DMS53 treated with DMSO at 0.1 percent for 48 hours (cell line): ENCODE results near the gene UNC119.

Experiments
- DNase-seq: peaks from one replicate; lab custom pipeline; 2025; ENCODE audit not compliant: unreplicated experiment; lab: John Stamatoyannopoulos, UW

Gene UNC119

DNA sequence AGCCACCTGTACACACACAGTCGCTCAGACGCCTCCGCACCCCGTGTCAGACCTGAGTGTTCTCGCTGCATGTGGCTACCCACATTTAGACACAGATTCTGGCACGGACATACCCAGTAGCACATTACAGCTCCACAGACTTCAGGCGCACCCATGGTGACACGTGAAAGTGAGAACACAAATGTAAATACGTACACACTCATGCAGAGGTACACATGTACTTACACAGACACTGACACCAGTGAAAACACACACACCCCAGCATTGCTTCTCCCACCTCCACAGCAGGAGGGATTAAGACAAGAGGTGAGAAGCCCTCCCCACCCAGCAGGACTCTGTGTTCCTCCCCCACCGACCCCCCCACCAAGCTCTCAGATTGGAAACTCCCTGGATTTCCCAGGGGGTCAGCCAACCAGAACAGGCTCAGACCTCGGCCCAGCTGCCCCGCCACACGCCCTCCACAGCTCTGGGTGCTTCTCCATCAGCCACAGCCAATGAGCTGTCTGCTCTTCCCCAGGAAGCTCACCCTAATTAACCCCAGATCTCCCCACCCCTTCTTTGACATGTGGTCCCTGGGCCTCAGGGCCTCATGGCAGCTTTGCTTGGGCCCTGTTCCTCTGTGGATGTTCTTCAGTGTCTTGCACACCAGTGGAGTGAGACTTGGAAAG, 51.6 kb downstream of the UNC119 start:
- no peak for DNase-seq

DNA sequence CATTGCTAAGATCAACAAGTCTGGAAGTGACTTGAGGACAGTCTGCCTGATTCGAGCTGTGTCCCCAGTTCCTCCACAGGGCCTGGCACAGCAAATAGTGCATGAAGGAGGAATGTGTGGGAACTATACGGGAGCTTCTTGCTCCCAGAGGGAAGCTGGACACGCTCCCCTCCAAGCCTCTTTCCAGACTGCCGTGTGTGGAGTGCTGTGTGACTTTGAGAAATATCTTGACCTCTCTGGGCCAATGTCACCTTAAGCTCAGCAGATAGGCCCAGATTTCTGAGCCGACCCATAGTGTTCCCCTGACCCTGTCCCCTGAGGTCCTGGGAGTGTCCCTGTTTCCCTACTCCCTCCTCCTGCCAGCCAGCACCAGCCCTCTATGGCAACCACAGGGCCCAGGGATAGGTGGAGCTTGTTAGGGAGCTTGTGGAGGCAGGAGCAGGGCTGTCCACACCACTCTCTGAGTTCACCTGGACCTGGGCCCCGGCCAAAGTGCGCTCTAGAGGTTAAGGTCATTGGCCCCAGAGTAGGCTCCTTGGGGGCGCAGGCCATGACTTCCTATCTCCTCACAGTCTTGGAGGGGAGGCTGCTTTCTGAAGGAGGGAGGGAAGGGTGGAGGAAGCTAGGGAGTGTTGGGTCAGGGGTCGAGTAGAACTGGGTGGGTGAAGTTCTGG, 52.6 kb downstream of the UNC119 start:
- DNase-seq = no peak

DNA sequence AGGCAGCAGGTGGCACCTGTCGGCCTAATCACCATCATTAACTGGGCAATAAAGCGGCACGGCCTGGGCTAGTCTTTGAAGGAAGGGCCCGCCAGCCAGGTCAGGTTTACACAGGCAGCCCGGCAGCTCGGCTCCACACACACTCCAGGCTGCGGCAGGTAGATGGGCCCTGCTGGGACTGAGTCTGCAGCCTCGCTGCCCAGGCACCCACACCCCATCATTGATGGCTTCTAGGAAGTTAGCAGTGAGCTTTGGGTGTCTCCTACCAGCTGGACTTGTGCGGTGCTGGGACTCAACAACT, 53.1 kb downstream of the UNC119 start:
- DNase-seq = no peak

DNA sequence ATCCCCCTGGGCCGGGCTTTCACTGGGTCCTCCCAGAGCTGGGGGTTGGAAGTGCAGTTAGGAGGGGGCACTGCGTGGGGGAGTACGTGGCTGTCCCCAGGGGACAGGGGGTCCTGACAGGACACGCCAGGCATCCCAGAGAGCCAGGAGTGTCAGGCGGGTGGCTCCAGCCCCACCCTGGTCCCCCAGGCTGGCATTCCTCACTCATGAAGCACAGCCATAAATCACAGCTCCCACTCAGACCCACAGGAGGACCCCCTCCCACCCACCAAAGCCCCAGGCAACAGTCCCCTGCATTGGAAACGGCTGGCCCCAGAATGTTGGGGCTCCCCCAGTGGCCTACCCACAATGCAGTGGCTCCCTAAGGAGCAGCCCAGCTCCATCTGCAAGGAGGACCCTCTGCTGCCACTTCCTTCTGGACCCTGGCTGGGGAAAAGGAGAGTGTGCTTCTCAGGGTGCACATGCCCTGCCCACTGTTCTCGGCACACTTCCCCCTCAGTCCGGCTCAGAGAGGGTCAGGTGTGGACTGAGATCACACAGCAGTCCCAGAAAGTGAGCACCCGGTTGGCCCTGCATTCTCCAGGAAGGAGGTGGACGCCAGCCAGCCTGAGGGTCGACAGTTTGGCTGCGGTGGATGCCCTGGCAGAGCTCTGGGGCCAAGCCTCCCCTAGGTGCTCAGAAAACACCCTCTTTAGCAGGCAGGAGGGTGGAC, 53.6 kb downstream of the UNC119 start:
- no peak for DNase-seq

DNA sequence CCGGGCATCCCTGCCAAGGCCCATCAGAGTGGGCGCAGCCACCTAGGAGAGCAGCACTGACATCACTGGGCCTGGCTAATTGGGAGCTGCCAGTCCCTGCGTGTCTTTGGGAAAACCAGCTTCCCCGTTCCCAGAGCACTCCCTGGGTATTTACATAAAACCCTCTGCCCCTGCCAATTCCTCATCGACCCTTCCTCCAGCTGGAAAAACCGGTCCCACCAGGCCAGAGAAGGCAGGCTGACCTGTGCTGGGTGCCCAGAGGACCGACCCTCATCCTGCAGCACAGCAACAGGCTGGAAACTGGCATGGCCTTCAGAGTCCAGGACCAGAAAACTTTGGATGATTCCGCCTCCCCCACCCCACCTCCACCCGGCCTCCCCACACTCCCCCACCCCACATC, 54.5 kb downstream of the UNC119 start:
- DNase-seq = no peak
